Kidney epithelial cell (primary cell): ENCODE measurements around the gene ERI3. TPM values are rescaled to one million over a fixed set of nuclear protein-coding genes. Genes with fewer than 3 reads are reported as not detected.

ENCODE experiments used
- DNase-seq: peaks from one replicate; pipeline ENCODE4 v3.0.0-alpha.2; 2010; ENCODE audit warnings: low read depth
- H3K27me3 ChIP-seq: 2 replicates; pipeline ENCODE4 v1.6.0; 2011; ENCODE audit warnings: low read length; ENCODE audit not compliant: control insufficient read depth, insufficient read depth
- H3K36me3 ChIP-seq: 2 replicates; pipeline ENCODE4 v1.5.1; 2011; ENCODE audit warnings: low read length; ENCODE audit not compliant: control insufficient read depth, insufficient read depth
- H3K4me3 ChIP-seq: 2 replicates; pipeline ENCODE4 v1.5.1; 2011; ENCODE audit warnings: low read depth, mild to moderate bottlenecking, control low read depth, low read length
- total RNA-seq: library from RNA; depleted of rRNA; stranded (reverse); fragments of >200 nt; gene quantifications from 2 replicates; pipeline ENCODE4 v1.2.3, GENCODE V29; 2015
- TF ChIP-seq, protein P1 (sequence below): IDR thresholded peaks from 2 replicates; pipeline ENCODE4 v1.5.1; 2011; ENCODE audit warnings: mild to moderate bottlenecking, moderate library complexity, low read length, control low read depth, inconsistent platforms; ENCODE audit not compliant: insufficient read depth, poor library complexity, severe bottlenecking

The ERI3 gene
- total RNA-seq, 1 donor from 2014 or later, result 64.8 TPM

GRCh38 chr1:44225761-44226160, 129.3 kb downstream of the ERI3 start:
- Histone ChIP-seq H3K4me3 (no peak overlapping the region), H3K27me3 (no peaks in the 10 kb centered on the region), H3K36me3 (peaks cover 2% of the 10 kb centered on the region)
- DNase-seq, result no peak
- TF ChIP-seq, protein P1, sequence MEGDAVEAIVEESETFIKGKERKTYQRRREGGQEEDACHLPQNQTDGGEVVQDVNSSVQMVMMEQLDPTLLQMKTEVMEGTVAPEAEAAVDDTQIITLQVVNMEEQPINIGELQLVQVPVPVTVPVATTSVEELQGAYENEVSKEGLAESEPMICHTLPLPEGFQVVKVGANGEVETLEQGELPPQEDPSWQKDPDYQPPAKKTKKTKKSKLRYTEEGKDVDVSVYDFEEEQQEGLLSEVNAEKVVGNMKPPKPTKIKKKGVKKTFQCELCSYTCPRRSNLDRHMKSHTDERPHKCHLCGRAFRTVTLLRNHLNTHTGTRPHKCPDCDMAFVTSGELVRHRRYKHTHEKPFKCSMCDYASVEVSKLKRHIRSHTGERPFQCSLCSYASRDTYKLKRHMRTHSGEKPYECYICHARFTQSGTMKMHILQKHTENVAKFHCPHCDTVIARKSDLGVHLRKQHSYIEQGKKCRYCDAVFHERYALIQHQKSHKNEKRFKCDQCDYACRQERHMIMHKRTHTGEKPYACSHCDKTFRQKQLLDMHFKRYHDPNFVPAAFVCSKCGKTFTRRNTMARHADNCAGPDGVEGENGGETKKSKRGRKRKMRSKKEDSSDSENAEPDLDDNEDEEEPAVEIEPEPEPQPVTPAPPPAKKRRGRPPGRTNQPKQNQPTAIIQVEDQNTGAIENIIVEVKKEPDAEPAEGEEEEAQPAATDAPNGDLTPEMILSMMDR, result no peak

DNA sequence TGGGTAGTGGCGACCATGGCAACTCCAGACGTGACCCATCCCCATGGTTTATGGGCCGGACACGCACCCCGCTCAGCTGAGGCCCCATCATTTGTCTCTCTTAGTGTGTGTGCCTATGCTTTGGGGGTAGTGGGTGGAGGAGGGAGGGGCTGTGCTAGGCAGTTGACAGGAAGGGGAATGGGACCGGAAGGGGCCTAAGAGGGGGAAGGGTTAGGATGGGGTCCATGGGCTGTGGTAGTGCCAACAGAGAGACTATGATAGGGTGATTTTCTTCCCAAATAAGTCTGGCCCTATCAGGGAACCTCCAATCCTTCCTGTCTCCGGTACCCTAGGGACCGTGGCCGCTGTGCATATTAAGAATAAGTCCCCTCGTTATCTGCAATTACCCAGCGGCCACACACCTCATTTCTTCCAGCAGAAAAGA, 131.9 kb downstream of the ERI3 start:
- TF ChIP-seq, protein P1, result no peak
- no peak for DNase-seq
- H3K36me3 ChIP-seq, result peaks cover 2% of the 10 kb centered on the region
- H3K27me3 ChIP-seq, result no peaks in the 10 kb centered on the region
- H3K4me3 ChIP-seq, result no peak overlapping the region

- H3K36me3 ChIP-seq, result peaks cover 2% of the 10 kb centered on the region
Observed at GRCh38 chr1:44222397-44223186, 132.5 kb downstream of the ERI3 start.

GRCh38 chr1:44221769-44222168, 133.3 kb downstream of the ERI3 start:
- Histone ChIP-seq H3K36me3 (peaks cover 2% of the 10 kb centered on the region), H3K27me3 (no peaks in the 10 kb centered on the region), H3K4me3 (no peak overlapping the region)
- TF ChIP-seq, protein P1, result no peak
- DNase-seq, result no peak

More at GRCh38 chr1:44222397-44223186, 132.5 kb downstream of the ERI3 start:
- Histone ChIP-seq H3K27me3 (no peaks in the 10 kb centered on the region), H3K4me3 (no peak overlapping the region)
- TF ChIP-seq, protein P1, result no peak
- DNase-seq, result no peak

DNA sequence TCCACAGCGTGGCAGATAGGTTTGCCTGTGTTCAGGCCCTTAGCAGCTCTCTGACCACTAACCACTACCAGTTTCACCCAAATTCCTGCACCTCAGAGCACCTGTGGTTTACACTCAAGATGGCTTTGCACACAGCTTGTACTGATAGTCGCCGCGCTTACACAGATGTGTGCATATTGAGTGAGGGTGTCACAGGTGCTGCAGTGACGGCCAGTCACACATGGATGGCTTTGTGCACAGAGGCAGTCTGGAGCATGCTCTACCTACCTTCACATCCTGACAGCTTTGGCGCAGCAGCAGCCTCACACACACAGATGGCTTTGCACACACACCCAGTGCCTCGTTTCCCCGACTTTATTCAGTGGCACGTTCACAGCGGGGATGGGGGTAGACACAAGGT, 134.3 kb downstream of the ERI3 start:
- H3K36me3 ChIP-seq, result peaks cover 2% of the 10 kb centered on the region
- no peaks in the 10 kb centered on the region for H3K27me3 ChIP-seq
- no peak overlapping the region for H3K4me3 ChIP-seq

More for the DNA sequence above, 134.3 kb downstream of the ERI3 start:
- no peak for DNase-seq
- TF ChIP-seq, protein P1, result no peak
